NB4 (cell line): Measurements from ENCODE around the gene SLC24A5.

Experiments
- DNase-seq: peaks from one replicate; pipeline ENCODE4 v3.0.0; 2010; ENCODE audit warnings: low read depth
- H3K4me3 ChIP-seq: one replicate; pipeline ENCODE4 v1.5.1; 2011; ENCODE audit warnings: mild to moderate bottlenecking, low read depth, low read length, moderate library complexity
- MAX ChIP-seq: IDR thresholded peaks from 2 replicates; pipeline ENCODE4 v1.6.1; 2011; ENCODE audit warnings: low read depth, low read length
- MYC ChIP-seq: IDR thresholded peaks from 2 replicates; pipeline ENCODE4 v1.6.1; 2011; ENCODE audit warnings: low read depth, low read length
- POLR2A ChIP-seq: IDR thresholded peaks from 2 replicates; pipeline ENCODE4 v1.6.1; 2011; ENCODE audit warnings: mild to moderate bottlenecking; ENCODE audit not compliant: insufficient read length; ENCODE audit errors: extremely low read depth
- TF ChIP-seq, protein P1 (sequence below): IDR thresholded peaks from one replicate; pipeline ENCODE4 v1.5.1; 2012; ENCODE audit warnings: low read depth, low read length

Gene SLC24A5

GRCh38 chr15:48170981-48171380, 50.2 kb downstream of the SLC24A5 start:
- H3K4me3 ChIP-seq: no peak overlapping the region
- DNase-seq: no peak
- TF ChIP-seq, protein P1, sequence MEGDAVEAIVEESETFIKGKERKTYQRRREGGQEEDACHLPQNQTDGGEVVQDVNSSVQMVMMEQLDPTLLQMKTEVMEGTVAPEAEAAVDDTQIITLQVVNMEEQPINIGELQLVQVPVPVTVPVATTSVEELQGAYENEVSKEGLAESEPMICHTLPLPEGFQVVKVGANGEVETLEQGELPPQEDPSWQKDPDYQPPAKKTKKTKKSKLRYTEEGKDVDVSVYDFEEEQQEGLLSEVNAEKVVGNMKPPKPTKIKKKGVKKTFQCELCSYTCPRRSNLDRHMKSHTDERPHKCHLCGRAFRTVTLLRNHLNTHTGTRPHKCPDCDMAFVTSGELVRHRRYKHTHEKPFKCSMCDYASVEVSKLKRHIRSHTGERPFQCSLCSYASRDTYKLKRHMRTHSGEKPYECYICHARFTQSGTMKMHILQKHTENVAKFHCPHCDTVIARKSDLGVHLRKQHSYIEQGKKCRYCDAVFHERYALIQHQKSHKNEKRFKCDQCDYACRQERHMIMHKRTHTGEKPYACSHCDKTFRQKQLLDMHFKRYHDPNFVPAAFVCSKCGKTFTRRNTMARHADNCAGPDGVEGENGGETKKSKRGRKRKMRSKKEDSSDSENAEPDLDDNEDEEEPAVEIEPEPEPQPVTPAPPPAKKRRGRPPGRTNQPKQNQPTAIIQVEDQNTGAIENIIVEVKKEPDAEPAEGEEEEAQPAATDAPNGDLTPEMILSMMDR: no peak

- TF ChIP-seq POLR2A: no peak
- no peak for TF ChIP-seq MYC
- no peak for TF ChIP-seq MAX
- TF ChIP-seq, protein P1: no peak
- H3K4me3 ChIP-seq: no peak overlapping the region
- no peak for DNase-seq
Observed at GRCh38 chr15:48175126-48175525, 54.3 kb downstream of the SLC24A5 start.

- H3K4me3 ChIP-seq: no peak overlapping the region
- no peak for TF ChIP-seq POLR2A
- TF ChIP-seq MAX: no peak
- TF ChIP-seq, protein P1: no peak
- TF ChIP-seq MYC: no peak
- no peak for DNase-seq
Observed at GRCh38 chr15:48176112-48176511, 55.3 kb downstream of the SLC24A5 start.

- H3K4me3 ChIP-seq: no peak overlapping the region
- DNase-seq: no peak
- TF ChIP-seq POLR2A (no peak), MYC (no peak), MAX (no peak)
- TF ChIP-seq, protein P1: no peak
Observed at GRCh38 chr15:48176957-48177356, 56.2 kb downstream of the SLC24A5 start.

DNA sequence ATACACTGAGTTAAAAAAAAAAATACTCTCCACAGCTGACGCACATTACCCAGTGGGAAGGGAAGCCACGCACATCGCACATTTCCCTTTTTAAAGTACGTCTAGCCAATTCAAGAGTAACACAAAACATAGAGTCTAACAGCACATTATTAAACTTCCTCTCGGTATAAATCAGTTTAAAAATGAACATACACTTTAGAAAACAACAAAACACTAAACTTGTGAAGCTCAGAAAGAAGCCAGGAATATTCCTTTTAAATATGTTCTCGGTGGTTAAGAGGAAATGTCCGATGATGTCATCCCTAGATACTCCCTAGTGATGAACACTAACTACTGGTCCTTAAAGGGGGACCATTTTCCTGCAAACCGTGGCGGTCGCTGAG, 56.6 kb downstream of the SLC24A5 start:
- DNase-seq: no peak
- TF ChIP-seq MAX: no peak
- TF ChIP-seq, protein P1: no peak
- no peak for TF ChIP-seq MYC
- no peak for TF ChIP-seq POLR2A
- H3K4me3 ChIP-seq: no peak overlapping the region
